GM23338 (cell line): ENCODE measurements around the gene FILIP1L.

Experiments
- CTCF ChIP-seq, 2 experiments: fragments of 200-600 bp in 1 of 2; sonication (generic) in 1 of 2; conservative IDR thresholded peaks; 2 replicates each; pipeline versions ENCODE4 v1.5.1 to v1.6.1; 2016 to 2017; ENCODE audit warnings: antibody characterized with exemption in 2 of 2, low read depth in 2 of 2, mild to moderate bottlenecking in 2 of 2, moderate library complexity in 1 of 2
- EZH2 ChIP-seq: fragments of 200-600 bp; sonication (generic); IDR thresholded peaks from one replicate; pipeline ENCODE4 v1.8.0; 2017; ENCODE audit warnings: antibody characterized with exemption, mild to moderate bottlenecking, low read depth; ENCODE audit not compliant: unreplicated experiment

- TF ChIP-seq CTCF (conservative IDR thresholded peaks at IDR 0.05; ENCODE audit: low read depth in 2 of 2) (no peak), EZH2 (no peak)
These were observed 133.7 kb downstream of the FILIP1L start for GRCh38 chr3:99980606-99981005.
